ENCODE measurements around the gene HAL. TPM values are rescaled to one million over a fixed set of nuclear protein-coding genes. Genes with fewer than 3 reads are reported as not detected.

The HAL gene
- total RNA-seq, 1 donor from 2014 or later: 1.7 TPM

GRCh38 chr12:96028538-96028937, 32.4 kb upstream of the HAL start:
- no peak for TF ChIP-seq CTCF (IDR thresholded peaks at IDR 0.05)
- Mint-ChIP-seq H3K27ac (ENCODE audit: unreplicated experiment) (no peak overlapping the region), H3K4me1 (ENCODE audit: unreplicated experiment) (peaks cover 3% of the 10 kb centered on the region), H3K36me3 (ENCODE audit: unreplicated experiment) (peaks cover 21% of the 10 kb centered on the region), H3K27me3 (ENCODE audit: unreplicated experiment) (no peaks in the 10 kb centered on the region), H3K9me3 (ENCODE audit: unreplicated experiment) (no peaks in the 10 kb centered on the region), H3K4me3 (ENCODE audit: unreplicated experiment) (no peak overlapping the region)
- DNase-seq (ENCODE audit: extremely low spot score, unreplicated experiment): no peak

GRCh38 chr12:96026331-96026730, 30.2 kb upstream of the HAL start:
- H3K27ac Mint-ChIP-seq (ENCODE audit: unreplicated experiment): no peak overlapping the region
- no peaks in the 10 kb centered on the region for H3K4me1 Mint-ChIP-seq (ENCODE audit: unreplicated experiment)
- no peaks in the 10 kb centered on the region for H3K27me3 Mint-ChIP-seq (ENCODE audit: unreplicated experiment)
- DNase-seq (ENCODE audit: extremely low spot score, unreplicated experiment): no peak
- peaks cover 28% of the 10 kb centered on the region for H3K36me3 Mint-ChIP-seq (ENCODE audit: unreplicated experiment)
- no peak overlapping the region for H3K4me3 Mint-ChIP-seq (ENCODE audit: unreplicated experiment)
- H3K9me3 Mint-ChIP-seq (ENCODE audit: unreplicated experiment): no peaks in the 10 kb centered on the region
- no peak for TF ChIP-seq CTCF (IDR thresholded peaks at IDR 0.05)

GRCh38 chr12:96025518-96025917, 29.4 kb upstream of the HAL start:
- Mint-ChIP-seq H3K36me3 (ENCODE audit: unreplicated experiment) (peaks cover 32% of the 10 kb centered on the region), H3K9me3 (ENCODE audit: unreplicated experiment) (no peaks in the 10 kb centered on the region), H3K27me3 (ENCODE audit: unreplicated experiment) (no peaks in the 10 kb centered on the region), H3K27ac (ENCODE audit: unreplicated experiment) (no peak overlapping the region), H3K4me1 (ENCODE audit: unreplicated experiment) (no peaks in the 10 kb centered on the region), H3K4me3 (ENCODE audit: unreplicated experiment) (no peak overlapping the region)
- DNase-seq (ENCODE audit: extremely low spot score, unreplicated experiment): no peak
- TF ChIP-seq CTCF (IDR thresholded peaks at IDR 0.05): no peak

GRCh38 chr12:96020314-96021003, 24.3 kb upstream of the HAL start:
- peaks cover 38% of the 10 kb centered on the region for H3K36me3 Mint-ChIP-seq (ENCODE audit: unreplicated experiment)

GRCh38 chr12:96015672-96016071, 19.5 kb upstream of the HAL start:
- Mint-ChIP-seq H3K9me3 (ENCODE audit: unreplicated experiment) (no peaks in the 10 kb centered on the region), H3K4me3 (ENCODE audit: unreplicated experiment) (no peak overlapping the region), H3K27me3 (ENCODE audit: unreplicated experiment) (no peaks in the 10 kb centered on the region), H3K4me1 (ENCODE audit: unreplicated experiment) (no peaks in the 10 kb centered on the region), H3K36me3 (ENCODE audit: unreplicated experiment) (peaks cover 45% of the 10 kb centered on the region), H3K27ac (ENCODE audit: unreplicated experiment) (no peak overlapping the region)
- DNase-seq (ENCODE audit: extremely low spot score, unreplicated experiment): no peak
- peak; percentile 56 for TF ChIP-seq CTCF (IDR thresholded peaks at IDR 0.05)

More at GRCh38 chr12:96020314-96021003, 24.3 kb upstream of the HAL start:
- Mint-ChIP-seq H3K27me3 (ENCODE audit: unreplicated experiment) (no peaks in the 10 kb centered on the region), H3K9me3 (ENCODE audit: unreplicated experiment) (no peaks in the 10 kb centered on the region), H3K4me1 (ENCODE audit: unreplicated experiment) (no peaks in the 10 kb centered on the region), H3K4me3 (ENCODE audit: unreplicated experiment) (no peak overlapping the region), H3K27ac (ENCODE audit: unreplicated experiment) (no peak overlapping the region)
- no peak for DNase-seq (ENCODE audit: extremely low spot score, unreplicated experiment)
- no peak for TF ChIP-seq CTCF (IDR thresholded peaks at IDR 0.05)
